Activated CD4-positive, alpha-beta T cell treated with anti-CD3 and anti-CD28 coated beads for 36 hours (primary cell): ENCODE data around the gene MGLL. TPM values are rescaled to one million over a fixed set of nuclear protein-coding genes. Genes with fewer than 3 reads are reported as not detected.
A peak's percentile ranks its signal among the peaks of the same experiment; 100 is the strongest.

Experiments used
- ATAC-seq: fragments of 200-7000 bp; cut with Tn5 transposase; one replicate; pipeline ENCODE4 v1.10.0; 2021; ENCODE audit warnings: mild to moderate bottlenecking, moderate library complexity
- CTCF ChIA-PET: fragments of 350-600 bp; sonication (Branson Sonifier 250); formaldehyde crosslinking; loops from one replicate; lab custom pipeline; 2021; ENCODE audit warnings: antibody characterized with exemption; lab: Charles Lee
- POLR2A ChIA-PET: fragments of 350-600 bp; sonication (Branson Sonifier 250); formaldehyde crosslinking; loops from one replicate; lab custom pipeline; 2021; ENCODE audit warnings: antibody characterized with exemption, inconsistent platforms; lab: Charles Lee
- DNase-seq: peaks from one replicate; pipeline ENCODE4 v3.0.0-alpha.2; 2020
- H3K27ac Mint-ChIP-seq: one replicate; pipeline ENCODE4 v1.8.0; 2021; ENCODE audit warnings: mixed read lengths
- H3K27me3 Mint-ChIP-seq: one replicate; pipeline ENCODE4 v1.8.0; 2021; ENCODE audit warnings: mixed read lengths
- H3K36me3 Mint-ChIP-seq: one replicate; pipeline ENCODE4 v1.8.0; 2021; ENCODE audit warnings: low read depth, mixed read lengths
- H3K4me1 Mint-ChIP-seq: one replicate; pipeline ENCODE4 v1.8.0; 2021; ENCODE audit warnings: mixed read lengths
- H3K4me3 Mint-ChIP-seq: one replicate; pipeline ENCODE4 v1.8.0; 2021; ENCODE audit warnings: mild to moderate bottlenecking, moderate library complexity, mixed read lengths
- H3K9me3 Mint-ChIP-seq: one replicate; pipeline ENCODE4 v1.8.0; 2021; ENCODE audit warnings: low read depth, mixed read lengths
- intact Hi-C, 2 experiments: fragments of 100-400 bp; cut with DNase I in 1 of 2; cut with micrococcal nuclease in 1 of 2; formaldehyde crosslinking; loops; one replicate each; pipeline versions ENCODE4 v1.14.2 to v1.15.1; 2022 to 2024; cut with DNase I, micrococcal nuclease
- total RNA-seq, 2 experiments: library from RNA; stranded (reverse); gene quantifications; one replicate each; pipeline ENCODE4 v1.2.3, GENCODE V29; 2021

Gene MGLL
- total RNA-seq, 2 experiments from 2014 or later, result 0.49 to 0.50 TPM

DNA sequence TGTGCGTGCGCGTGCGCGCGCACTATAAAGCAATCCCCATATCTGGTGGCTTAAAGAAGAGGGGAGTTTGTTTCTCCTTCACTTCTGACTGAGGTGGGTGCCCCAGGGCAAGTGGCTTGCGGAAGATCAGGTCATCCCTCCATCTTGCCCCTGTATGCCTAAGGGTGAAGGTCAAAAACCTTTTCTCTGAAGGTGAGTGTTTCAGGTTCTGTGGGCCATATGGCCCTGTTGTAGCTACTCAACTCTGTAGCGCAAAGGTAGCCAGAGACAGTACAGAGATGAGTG lies 144.1 kb downstream of the MGLL start:
- H3K4me1 Mint-ChIP-seq, result peaks cover 19% of the 10 kb centered on the region
- intact Hi-C loops, result no loop called here
- no peak overlapping the region for H3K4me3 Mint-ChIP-seq
- H3K27me3 Mint-ChIP-seq, result no peaks in the 10 kb centered on the region
- no peak for DNase-seq
- POLR2A ChIA-PET, result interaction anchor here (0.6 kb wide), 1 partner anchor 679 kb away, joined by 4 read pairs; no protein-coding TSS in a partner anchor
- peaks cover 2% of the 10 kb centered on the region for H3K36me3 Mint-ChIP-seq
- no peak for ATAC-seq
- no peaks in the 10 kb centered on the region for H3K9me3 Mint-ChIP-seq
- no peak overlapping the region for H3K27ac Mint-ChIP-seq
- CTCF ChIA-PET, result interaction anchor here (0.6 to 1.3 kb wide), 2 partner anchors 26 to 32 kb away, joined by 3 to 4 read pairs; no protein-coding TSS in a partner anchor

- ChIA-PET CTCF (interaction anchor here (0.6 kb wide), 1 partner anchor 31 kb away, joined by 3 read pairs; no protein-coding TSS in a partner anchor), POLR2A (no interaction called here)
- Mint-ChIP-seq H3K9me3 (no peaks in the 10 kb centered on the region), H3K27ac (no peak overlapping the region), H3K36me3 (peaks cover 2% of the 10 kb centered on the region), H3K4me3 (no peak overlapping the region), H3K27me3 (no peaks in the 10 kb centered on the region), H3K4me1 (peaks cover 19% of the 10 kb centered on the region)
- ATAC-seq (no peak), DNase-seq (no peak)
- intact Hi-C loops, result no loop called here
These were observed 144.6 kb downstream of the MGLL start for GRCh38 chr3:127677541-127678314.

GRCh38 chr3:127676921-127677351 lies 145.4 kb downstream of the MGLL start:
- intact Hi-C loops, result no loop called here
- Mint-ChIP-seq H3K36me3 (peaks cover 2% of the 10 kb centered on the region), H3K9me3 (no peaks in the 10 kb centered on the region), H3K27ac (no peak overlapping the region), H3K4me3 (no peak overlapping the region), H3K27me3 (no peaks in the 10 kb centered on the region), H3K4me1 (peaks cover 19% of the 10 kb centered on the region)
- CTCF ChIA-PET, result interaction anchor here (0.5 kb wide), 1 partner anchor 205 kb away, joined by 3 read pairs; no protein-coding TSS in a partner anchor
- POLR2A ChIA-PET, result no interaction called here
- no peak for DNase-seq
- no peak for ATAC-seq

DNA sequence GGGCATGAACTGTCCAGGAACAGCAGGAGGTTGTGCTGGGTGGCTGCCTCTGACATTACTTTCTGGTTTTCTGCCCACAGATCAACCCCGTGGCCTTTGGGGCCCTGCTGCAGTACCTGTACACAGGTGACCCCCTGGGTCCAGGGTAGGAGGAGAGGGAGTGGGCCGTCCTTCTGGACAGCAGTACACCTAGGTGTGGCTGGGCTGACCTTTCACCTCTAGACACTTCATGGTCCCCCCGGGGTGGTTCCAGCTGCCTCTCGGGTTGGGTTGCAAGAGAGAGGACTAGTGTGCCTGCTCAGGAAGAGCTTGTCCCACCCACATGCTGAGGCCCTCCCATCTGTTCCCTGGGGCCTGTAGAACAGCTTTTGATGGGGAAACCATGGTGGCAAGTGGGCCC lies 145.9 kb downstream of the MGLL start:
- no peak for ATAC-seq
- peaks cover 20% of the 10 kb centered on the region for H3K4me1 Mint-ChIP-seq
- intact Hi-C loops, result no loop called here
- H3K36me3 Mint-ChIP-seq, result peaks cover 2% of the 10 kb centered on the region
- H3K4me3 Mint-ChIP-seq, result no peak overlapping the region
- DNase-seq, result no peak
- H3K27me3 Mint-ChIP-seq, result no peaks in the 10 kb centered on the region
- POLR2A ChIA-PET, result no interaction called here
- CTCF ChIA-PET, result interaction anchor here (0.5 kb wide), 1 partner anchor 205 kb away, joined by 3 read pairs; no protein-coding TSS in a partner anchor
- H3K27ac Mint-ChIP-seq, result no peak overlapping the region
- no peaks in the 10 kb centered on the region for H3K9me3 Mint-ChIP-seq

DNA sequence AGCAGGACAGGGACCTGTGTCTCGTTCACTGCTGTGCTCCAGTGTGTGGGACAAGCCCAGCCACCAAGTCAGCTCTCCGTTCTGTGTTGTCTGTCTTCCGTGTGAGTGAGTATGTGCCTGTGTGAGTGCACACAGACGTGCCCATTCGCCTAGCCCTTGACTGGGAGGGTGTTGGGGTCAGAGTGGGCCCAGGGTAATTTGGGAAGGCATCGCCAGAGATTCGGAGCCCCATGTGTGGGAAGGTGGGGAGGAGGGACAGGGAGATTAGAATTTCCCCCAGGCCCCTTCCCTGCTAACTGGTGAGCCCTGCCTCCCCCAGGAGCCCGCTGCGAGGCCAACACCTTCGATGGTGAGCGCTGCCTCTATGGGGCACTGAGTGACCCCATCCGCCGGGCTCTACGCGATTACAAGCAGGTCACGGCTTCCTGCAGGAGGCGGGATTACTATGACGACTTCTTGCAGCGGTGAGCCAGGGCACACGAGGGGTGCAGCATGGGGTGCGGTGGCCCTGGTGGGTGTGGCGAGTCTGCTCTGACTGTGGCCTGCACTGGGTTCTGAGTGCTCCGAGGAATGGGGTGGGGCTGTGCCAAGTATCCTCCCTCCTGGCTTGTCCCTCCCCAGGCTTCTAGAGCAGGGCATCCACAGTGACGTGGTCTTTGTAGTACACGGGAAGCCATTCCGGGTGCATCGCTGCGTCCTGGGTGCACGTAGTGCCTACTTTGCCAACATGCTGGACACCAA lies 146.5 kb downstream of the MGLL start:
- peaks cover 22% of the 10 kb centered on the region for H3K4me1 Mint-ChIP-seq
- CTCF ChIA-PET, result no interaction called here
- intact Hi-C loops, result no loop called here
- peaks cover 2% of the 10 kb centered on the region for H3K36me3 Mint-ChIP-seq
- no peak overlapping the region for H3K4me3 Mint-ChIP-seq
- DNase-seq (no peak), ATAC-seq (no peak)
- POLR2A ChIA-PET, result no interaction called here
- no peaks in the 10 kb centered on the region for H3K27me3 Mint-ChIP-seq
- peak overlapping the region; percentile 13 for H3K27ac Mint-ChIP-seq
- no peaks in the 10 kb centered on the region for H3K9me3 Mint-ChIP-seq

DNA sequence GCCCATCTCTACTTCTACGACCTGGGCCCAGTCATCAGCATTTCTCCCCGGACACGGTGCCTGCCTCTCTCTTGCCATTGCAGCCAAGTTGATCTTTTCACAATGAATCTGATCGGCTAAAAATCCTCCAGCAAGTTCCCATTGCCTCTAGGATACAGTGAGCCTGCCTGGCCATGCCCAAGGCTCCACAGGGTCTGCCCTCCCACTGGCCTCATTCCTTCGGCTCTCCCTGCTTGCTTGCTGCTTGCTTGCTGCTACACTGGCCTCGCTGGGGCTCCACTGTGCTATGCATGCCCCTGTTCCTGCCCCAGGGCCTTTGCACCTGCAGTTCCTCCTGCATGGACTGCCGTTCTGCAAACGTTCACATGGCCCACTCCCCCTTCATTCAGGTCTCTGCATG lies 147.5 kb downstream of the MGLL start:
- peak overlapping the region; percentile 88 for H3K4me3 Mint-ChIP-seq
- no peak for DNase-seq
- ChIA-PET POLR2A (no interaction called here), CTCF (no interaction called here)
- peaks cover 2% of the 10 kb centered on the region for H3K36me3 Mint-ChIP-seq
- H3K27me3 Mint-ChIP-seq, result no peaks in the 10 kb centered on the region
- peaks cover 22% of the 10 kb centered on the region for H3K4me1 Mint-ChIP-seq
- H3K27ac Mint-ChIP-seq, result peak overlapping the region; percentile 21
- no peak for ATAC-seq
- intact Hi-C loops, result loop anchor here (5.0 kb wide), 2 partner anchors 378 to 1753 kb away; partner anchors contain the start of genes EFCAB12 (in 1 of the 2) and SEC61A1 (in 1 of the 2)
- no peaks in the 10 kb centered on the region for H3K9me3 Mint-ChIP-seq

- intact Hi-C loops, result loop anchor here (5.0 kb wide), 2 partner anchors 378 to 1753 kb away; partner anchors contain the start of genes EFCAB12 (in 1 of the 2) and SEC61A1 (in 1 of the 2)
- DNase-seq (peak; percentile 37), ATAC-seq (no peak)
- H3K9me3 Mint-ChIP-seq, result no peaks in the 10 kb centered on the region
- H3K36me3 Mint-ChIP-seq, result peaks cover 2% of the 10 kb centered on the region
- POLR2A ChIA-PET, result no interaction called here
- CTCF ChIA-PET, result no interaction called here
- peaks cover 22% of the 10 kb centered on the region for H3K4me1 Mint-ChIP-seq
- peak overlapping the region; percentile 88 for H3K4me3 Mint-ChIP-seq
- no peaks in the 10 kb centered on the region for H3K27me3 Mint-ChIP-seq
- H3K27ac Mint-ChIP-seq, result peak overlapping the region; percentile 76
These were observed 148.1 kb downstream of the MGLL start for GRCh38 chr3:127674101-127674721.

GRCh38 chr3:127673191-127674100 lies 148.9 kb downstream of the MGLL start:
- no peaks in the 10 kb centered on the region for H3K9me3 Mint-ChIP-seq
- H3K4me1 Mint-ChIP-seq, result peaks cover 22% of the 10 kb centered on the region
- ChIA-PET CTCF (no interaction called here), POLR2A (no interaction called here)
- H3K27ac Mint-ChIP-seq, result peak overlapping the region; percentile 76
- DNase-seq (peak; percentile 68), ATAC-seq (peak; percentile 53)
- no peaks in the 10 kb centered on the region for H3K27me3 Mint-ChIP-seq
- intact Hi-C loops, result loop anchor here (1.0 to 5.0 kb wide), 6 partner anchors 45 to 1757 kb away; partner anchors contain the start of genes EFCAB12 (in 1 of the 2), PODXL2 (in 1 of the 2), SEC61A1 (in 1 of the 2) and TPRA1 (in 1 of the 2)
- peaks cover 2% of the 10 kb centered on the region for H3K36me3 Mint-ChIP-seq
- H3K4me3 Mint-ChIP-seq, result peak overlapping the region; percentile 88

DNA sequence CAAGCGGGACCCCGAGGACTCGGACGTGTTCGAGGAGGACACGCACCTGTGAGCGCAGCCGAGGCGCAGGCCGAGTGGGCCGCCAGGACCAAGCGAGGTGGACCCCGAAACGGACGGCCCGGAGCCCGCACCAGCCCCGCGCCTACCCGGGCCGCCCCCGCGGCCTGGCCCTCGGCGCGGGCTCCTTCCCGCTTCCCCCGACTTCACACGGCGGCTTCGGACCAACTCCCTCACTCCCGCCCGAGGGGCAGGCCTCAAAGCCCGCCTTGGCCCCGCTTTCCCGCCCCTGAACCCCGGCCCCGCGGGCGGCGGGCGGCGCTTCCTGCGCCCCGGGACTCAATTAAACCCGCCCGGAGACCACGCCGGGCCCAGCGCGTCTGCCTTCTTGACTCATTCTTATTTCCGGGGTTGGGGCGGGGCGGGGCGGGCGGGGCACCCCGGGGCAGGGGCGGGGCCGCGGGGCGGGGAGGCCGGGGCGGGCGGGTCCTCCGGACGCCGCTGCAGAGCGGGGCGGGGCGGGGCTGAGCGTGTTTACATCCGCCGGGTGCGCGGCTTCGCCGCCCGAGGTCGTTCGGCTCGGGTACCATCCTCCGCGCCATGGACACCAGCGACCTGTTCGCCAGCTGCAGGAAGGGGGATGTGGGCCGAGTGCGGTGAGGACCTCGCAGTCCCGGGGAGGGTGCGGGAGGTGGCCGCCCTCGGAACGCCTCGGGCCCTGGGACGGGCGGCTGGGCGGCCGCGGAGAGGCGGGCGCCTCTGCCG lies 149.7 kb downstream of the MGLL start, which contains the start of gene ABTB1:
Gene ABTB1, plus strand, starts transcription at position 524 of the 762 bp plus-strand sequence. Its CDS starts 74 bp downstream, at position 598.
- no peaks in the 10 kb centered on the region for H3K9me3 Mint-ChIP-seq
- peaks cover under 1% of the 10 kb centered on the region for H3K36me3 Mint-ChIP-seq
- ATAC-seq, result peak; percentile 90
- H3K27me3 Mint-ChIP-seq, result no peaks in the 10 kb centered on the region
- ChIA-PET POLR2A (interaction anchor here (1.1 kb wide), 1 partner anchor 10 kb away, joined by 3 read pairs; no protein-coding TSS in a partner anchor), CTCF (interaction anchor here (0.6 to 0.7 kb wide), 2 partner anchors 14 to 404 kb away, joined by 4 to 5 read pairs; no protein-coding TSS in a partner anchor)
- peak within 1 kb of the TSS; percentile 96 for H3K27ac Mint-ChIP-seq
- peaks cover 22% of the 10 kb centered on the region for H3K4me1 Mint-ChIP-seq
- intact Hi-C loops, result loop anchor here (1.0 to 5.0 kb wide), 15 partner anchors 25 to 1756 kb away; partner anchors contain the start of genes MCM2 (in 2 of the 2), SEC61A1 (in 2 of the 2), TPRA1 (in 2 of the 2) and ACAD9 (in 1 of the 2)
- peak; percentile 94 for DNase-seq
- H3K4me3 Mint-ChIP-seq, result peak within 1 kb of the TSS; percentile 88
